Thyroid gland (tissue), 4 donors: ENCODE measurements around the gene ARHGAP28. TPM values are rescaled to one million over a fixed set of nuclear protein-coding genes. Genes with fewer than 3 reads are reported as not detected.

Source experiments
- DNase-seq, 2 donors: peaks; one replicate each; pipeline ENCODE4 v3.0.0-alpha.2; 2019
- H3K27ac ChIP-seq, 3 donors: fragments of 200-600 bp; sonication (generic); 1 replicate in 2 of 3; 2 replicates in 1 of 3; pipeline ENCODE4 v1.5.1; 2016 to 2019; ENCODE audit warnings: mild to moderate bottlenecking in 1 of 3, moderate library complexity in 1 of 3
- H3K27me3 ChIP-seq: fragments of 200-600 bp; sonication (generic); one replicate; pipeline ENCODE4 v1.5.1; 2019
- H3K36me3 ChIP-seq, 2 donors: fragments of 200-600 bp; sonication (generic); one replicate each; pipeline ENCODE4 v1.5.1; 2016 to 2019
- H3K4me1 ChIP-seq, 2 donors: fragments of 200-600 bp; sonication (generic); one replicate each; pipeline ENCODE4 v1.5.1; 2017 to 2019
- H3K4me3 ChIP-seq, 3 donors: fragments of 200-600 bp; sonication (generic); replicated peaks in 1 of 3; 1 replicate in 2 of 3; 2 replicates in 1 of 3; pipeline ENCODE4 v1.5.1; 2016; ENCODE audit warnings: mild to moderate bottlenecking in 1 of 3
- H3K9me3 ChIP-seq: fragments of 200-600 bp; sonication (generic); one replicate; pipeline ENCODE4 v1.5.1; 2017
- CTCF ChIP-seq, 6 experiments: fragments of 200-600 bp in 3 of 6; fragments of 450-650 bp in 3 of 6; sonication (generic) in 3 of 6; IDR thresholded peaks; one replicate each; pipeline ENCODE4 v1.5.1; 2016 to 2019; ENCODE audit warnings: antibody characterized with exemption in 6 of 6, mild to moderate bottlenecking in 2 of 6, inconsistent platforms in 1 of 6, moderate library complexity in 1 of 6
- POLR2A ChIP-seq, 2 donors: fragments of 450-650 bp; IDR thresholded peaks; one replicate each; pipeline ENCODE4 v1.6.1; 2017; ENCODE audit warnings: antibody characterized with exemption in 2 of 2, mild to moderate bottlenecking in 2 of 2, moderate library complexity in 1 of 2
- WGBS, 2 donors: methylation state at CpG; one replicate each; pipeline ENCODE4 v1.1.5; 2017; 5-methylcytosine and 5-hydroxymethylcytosine counted together
- intact Hi-C: fragments of 100-400 bp; cut with DNase I; formaldehyde crosslinking; loops from one replicate; pipeline ENCODE4 v1.15.1; 2023
- total RNA-seq, 4 donors: library from RNA; depleted of rRNA; stranded (reverse); fragments of >200 nt; gene quantifications; one replicate each; pipeline ENCODE4 v1.2.3, GENCODE V29; 2016

ARHGAP28 gene
- total RNA-seq, 4 donors from 2014 or later = 2.8 to 26.5 (median 9.1) TPM

- Histone ChIP-seq H3K4me1 (no peaks in the 10 kb centered on the region), H3K36me3 (peaks cover 0 to 3% of the 10 kb centered on the region in 2 donors), H3K27ac (no peak overlapping the region), H3K4me3 (no peak overlapping the region), H3K9me3 (no peaks in the 10 kb centered on the region), H3K27me3 (no peaks in the 10 kb centered on the region)
- WGBS, 2 donors = 92 to 99% methylated on average over 2 of the region's 2 CpGs
- no peak for TF ChIP-seq CTCF (IDR thresholded peaks at IDR 0.05)
- no peak for TF ChIP-seq POLR2A (IDR thresholded peaks at IDR 0.05)
- intact Hi-C loops = no loop called here
- DNase-seq = no peak
These were observed 122.0 kb downstream of the ARHGAP28 start for GRCh38 chr18:6851480-6851879.

GRCh38 chr18:6854811-6855210 is 125.3 kb downstream of the ARHGAP28 start:
- no peaks in the 10 kb centered on the region for H3K4me1 ChIP-seq
- no peak for DNase-seq
- TF ChIP-seq POLR2A (IDR thresholded peaks at IDR 0.05) (no peak), CTCF (IDR thresholded peaks at IDR 0.05) (no peak)
- WGBS, 2 donors = 95 to 100% methylated on average over 4 to 7 of the region's 7 CpGs
- H3K9me3 ChIP-seq = no peaks in the 10 kb centered on the region
- H3K36me3 ChIP-seq = peaks cover 0 to 3% of the 10 kb centered on the region in 2 donors
- H3K27ac ChIP-seq = no peak overlapping the region
- no peak overlapping the region for H3K4me3 ChIP-seq
- intact Hi-C loops = no loop called here
- H3K27me3 ChIP-seq = no peaks in the 10 kb centered on the region

GRCh38 chr18:6855767-6856166 is 126.3 kb downstream of the ARHGAP28 start:
- Histone ChIP-seq H3K9me3 (no peaks in the 10 kb centered on the region), H3K4me1 (no peaks in the 10 kb centered on the region), H3K27me3 (no peaks in the 10 kb centered on the region), H3K36me3 (peaks cover 0 to 3% of the 10 kb centered on the region in 2 donors), H3K27ac (no peak overlapping the region), H3K4me3 (no peak overlapping the region)
- no peak for DNase-seq
- WGBS, 2 donors = 96% methylated on average over 10 to 12 of the region's 12 CpGs
- TF ChIP-seq POLR2A (IDR thresholded peaks at IDR 0.05) = no peak
- TF ChIP-seq CTCF (IDR thresholded peaks at IDR 0.05) = no peak
- intact Hi-C loops = no loop called here

GRCh38 chr18:6857300-6857699 is 127.8 kb downstream of the ARHGAP28 start:
- H3K36me3 ChIP-seq = no peaks in the 10 kb centered on the region
- no peaks in the 10 kb centered on the region for H3K9me3 ChIP-seq
- H3K27me3 ChIP-seq = no peaks in the 10 kb centered on the region
- no peaks in the 10 kb centered on the region for H3K4me1 ChIP-seq
- no peak overlapping the region for H3K27ac ChIP-seq
- TF ChIP-seq CTCF (IDR thresholded peaks at IDR 0.05) (no peak), POLR2A (IDR thresholded peaks at IDR 0.05) (no peak)
- no peak overlapping the region for H3K4me3 ChIP-seq
- intact Hi-C loops = no loop called here
- 87 to 90% methylated on average over 12 of the region's 12 CpGs for WGBS, 2 donors
- DNase-seq = no peak

- intact Hi-C loops = no loop called here
- no peaks in the 10 kb centered on the region for H3K36me3 ChIP-seq
- H3K27ac ChIP-seq = no peak overlapping the region
- WGBS, 2 donors = 87 to 88% methylated on average over 4 of the region's 4 CpGs
- H3K4me3 ChIP-seq = no peak overlapping the region
- H3K4me1 ChIP-seq = no peaks in the 10 kb centered on the region
- no peaks in the 10 kb centered on the region for H3K9me3 ChIP-seq
- no peak for DNase-seq
- no peaks in the 10 kb centered on the region for H3K27me3 ChIP-seq
- no peak for TF ChIP-seq CTCF (IDR thresholded peaks at IDR 0.05)
- TF ChIP-seq POLR2A (IDR thresholded peaks at IDR 0.05) = no peak
These were observed 130.3 kb downstream of the ARHGAP28 start for GRCh38 chr18:6859676-6860422.
